HEK293 (cell line): ENCODE results near the gene MCTP1.

Experiments
- SCRT2 ChIP-seq: fragments of 450-650 bp; formaldehyde crosslinking; IDR thresholded peaks from 2 replicates; pipeline ENCODE4 v1.5.1; 2016; ENCODE audit warnings: missing biosample characterization, missing genetic modification characterization
- ZNF366 ChIP-seq: fragments of 450-650 bp; formaldehyde crosslinking; conservative IDR thresholded peaks from 2 replicates; pipeline ENCODE4 v1.5.1; 2016; ENCODE audit warnings: missing biosample characterization, missing genetic modification characterization

- no peak for TF ChIP-seq ZNF366 (tag by site-specific recombination)
- no peak for TF ChIP-seq SCRT2 (tag by site-specific recombination)
Observed at GRCh38 chr5:95105638-95106037, 179.3 kb downstream of the MCTP1 start.
